Neural progenitor cell (in vitro differentiated cells): Measurements from ENCODE around the gene TAB2. TPM values are rescaled to one million over a fixed set of nuclear protein-coding genes. Genes with fewer than 3 reads are reported as not detected.

Source experiments
- DNase-seq: peaks from one replicate; pipeline ENCODE4 v3.0.0-alpha.2; 2016; ENCODE audit warnings: low spot score
- H2AFZ ChIP-seq: fragments of 200-600 bp; sonication (generic); replicated peaks from 2 replicates; pipeline ENCODE4 v1.6.1; 2016; ENCODE audit warnings: antibody characterized with exemption
- H3F3A ChIP-seq: fragments of 200-600 bp; sonication (generic); 2 replicates; pipeline ENCODE4 v1.6.1; 2016; ENCODE audit warnings: antibody characterized with exemption, low read depth
- H3K27ac ChIP-seq: fragments of 200-600 bp; sonication (generic); 2 replicates; pipeline ENCODE4 v1.5.1; 2016; ENCODE audit warnings: mild to moderate bottlenecking
- H3K27me3 ChIP-seq: fragments of 200-600 bp; sonication (generic); 2 replicates; pipeline ENCODE4 v1.6.1; 2016; ENCODE audit warnings: mild to moderate bottlenecking, moderate library complexity
- H3K36me3 ChIP-seq: fragments of 200-600 bp; sonication (generic); 2 replicates; pipeline ENCODE4 v1.5.1; 2016
- H3K4me1 ChIP-seq: fragments of 200-600 bp; sonication (generic); 2 replicates; pipeline ENCODE4 v1.6.1; 2016; ENCODE audit warnings: mixed run types
- H3K4me2 ChIP-seq: fragments of 200-600 bp; sonication (generic); 2 replicates; pipeline ENCODE4 v1.6.1; 2016
- H3K4me3 ChIP-seq: fragments of 200-600 bp; sonication (generic); 2 replicates; pipeline ENCODE4 v1.5.1; 2016
- H3K79me2 ChIP-seq: fragments of 200-600 bp; sonication (generic); 2 replicates; pipeline ENCODE4 v1.6.1; 2016; ENCODE audit warnings: low read depth
- H3K9ac ChIP-seq: fragments of 200-600 bp; sonication (generic); 2 replicates; pipeline ENCODE4 v1.6.1; 2016
- H3K9me3 ChIP-seq: fragments of 200-600 bp; sonication (generic); 2 replicates; pipeline ENCODE4 v1.5.1; 2016; ENCODE audit warnings: low read depth
- H4K20me1 ChIP-seq: fragments of 200-600 bp; sonication (generic); 2 replicates; pipeline ENCODE4 v1.6.1; 2016; ENCODE audit warnings: low read depth
- H3K27ac Mint-ChIP-seq: 3 replicates; pipeline ENCODE4 v1.8.0; 2021; ENCODE audit warnings: mixed read lengths
- H3K27me3 Mint-ChIP-seq: 2 replicates; pipeline ENCODE4 v1.8.0; 2022; ENCODE audit warnings: low read depth, mild to moderate bottlenecking, inconsistent platforms, moderate library complexity, mixed read lengths; ENCODE audit not compliant: insufficient read depth
- H3K36me3 Mint-ChIP-seq: 3 replicates; pipeline ENCODE4 v1.8.0; 2021; ENCODE audit warnings: mixed read lengths
- H3K4me1 Mint-ChIP-seq: 3 replicates; pipeline ENCODE4 v1.8.0; 2021; ENCODE audit warnings: mixed read lengths
- H3K4me3 Mint-ChIP-seq: 3 replicates; pipeline ENCODE4 v1.8.0; 2021; ENCODE audit warnings: mild to moderate bottlenecking, moderate library complexity, mixed read lengths
- H3K9me3 Mint-ChIP-seq: 3 replicates; pipeline ENCODE4 v1.8.0; 2020; ENCODE audit warnings: mixed read lengths
- CTCF ChIP-seq: fragments of 200-600 bp; sonication (generic); IDR thresholded peaks from 2 replicates; pipeline ENCODE4 v1.5.1; 2017; ENCODE audit warnings: antibody characterized with exemption, mild to moderate bottlenecking
- EZH2 ChIP-seq: fragments of 200-600 bp; sonication (generic); IDR thresholded peaks from 2 replicates; pipeline ENCODE4 v1.6.1; 2017; ENCODE audit warnings: antibody characterized with exemption, mild to moderate bottlenecking, moderate library complexity
- EZH2phosphoT487 ChIP-seq: fragments of 200-600 bp; sonication (generic); IDR thresholded peaks from 2 replicates; pipeline ENCODE4 v1.6.1; 2017; ENCODE audit warnings: antibody characterized with exemption
- total RNA-seq: library from RNA; depleted of rRNA; stranded (reverse); fragments of >200 nt; gene quantifications from 2 replicates; pipeline ENCODE4 v1.2.3, GENCODE V29; 2015; ENCODE audit warnings: low replicate concordance

The TAB2 gene
- total RNA-seq, 1 donor from 2014 or later, result 70.9 TPM

GRCh38 chr6:149409617-149410016 lies 92.1 kb downstream of the TAB2 start:
- no peaks in the 10 kb centered on the region for H3K4me1 ChIP-seq
- H3K4me1 Mint-ChIP-seq, result no peaks in the 10 kb centered on the region
- H3K79me2 ChIP-seq, result no peaks in the 10 kb centered on the region
- H3K27me3 ChIP-seq, result no peaks in the 10 kb centered on the region
- no peak for DNase-seq
- H3K36me3 Mint-ChIP-seq, result peaks cover 27% of the 10 kb centered on the region
- no peaks in the 10 kb centered on the region for H3K27me3 Mint-ChIP-seq
- no peak overlapping the region for H2AFZ ChIP-seq
- H3K9me3 Mint-ChIP-seq, result peaks cover 1% of the 10 kb centered on the region
- no peak overlapping the region for H3K4me3 Mint-ChIP-seq
- H3K9me3 ChIP-seq, result no peaks in the 10 kb centered on the region
- TF ChIP-seq EZH2phosphoT487, result no peak
- no peak for TF ChIP-seq CTCF
- TF ChIP-seq EZH2, result no peak
- no peaks in the 10 kb centered on the region for H3F3A ChIP-seq
- no peak overlapping the region for H3K27ac ChIP-seq
- H3K9ac ChIP-seq, result no peak overlapping the region
- H3K27ac Mint-ChIP-seq, result no peak overlapping the region
- no peak overlapping the region for H3K4me3 ChIP-seq
- no peaks in the 10 kb centered on the region for H4K20me1 ChIP-seq
- peaks cover 20% of the 10 kb centered on the region for H3K36me3 ChIP-seq
- no peak overlapping the region for H3K4me2 ChIP-seq

- Mint-ChIP-seq H3K4me1 (no peaks in the 10 kb centered on the region), H3K27ac (no peak overlapping the region), H3K27me3 (no peaks in the 10 kb centered on the region), H3K36me3 (peaks cover 25% of the 10 kb centered on the region), H3K9me3 (peaks cover 4% of the 10 kb centered on the region), H3K4me3 (no peak overlapping the region)
- peaks cover 13% of the 10 kb centered on the region for H3K36me3 ChIP-seq
- H3K4me3 ChIP-seq, result no peak overlapping the region
- no peak for TF ChIP-seq EZH2
- TF ChIP-seq CTCF, result no peak
- no peak for TF ChIP-seq EZH2phosphoT487
- H3K9ac ChIP-seq, result no peak overlapping the region
- no peaks in the 10 kb centered on the region for H4K20me1 ChIP-seq
- no peak overlapping the region for H3K4me2 ChIP-seq
- no peak for DNase-seq
- no peaks in the 10 kb centered on the region for H3K4me1 ChIP-seq
- H2AFZ ChIP-seq, result no peak overlapping the region
- H3F3A ChIP-seq, result no peaks in the 10 kb centered on the region
- no peaks in the 10 kb centered on the region for H3K79me2 ChIP-seq
- H3K9me3 ChIP-seq, result no peaks in the 10 kb centered on the region
- no peak overlapping the region for H3K27ac ChIP-seq
- no peaks in the 10 kb centered on the region for H3K27me3 ChIP-seq
Measured at GRCh38 chr6:149410557-149410956, 93.0 kb downstream of the TAB2 start.

GRCh38 chr6:149414009-149414408 lies 96.5 kb downstream of the TAB2 start:
- H3K4me3 Mint-ChIP-seq, result no peak overlapping the region

More at GRCh38 chr6:149414009-149414408, 96.5 kb downstream of the TAB2 start:
- Mint-ChIP-seq H3K27ac (no peak overlapping the region), H3K4me1 (no peaks in the 10 kb centered on the region), H3K27me3 (no peaks in the 10 kb centered on the region), H3K36me3 (peaks cover 26% of the 10 kb centered on the region), H3K9me3 (peaks cover 13% of the 10 kb centered on the region)
- TF ChIP-seq CTCF, result no peak
- no peak for TF ChIP-seq EZH2phosphoT487
- TF ChIP-seq EZH2, result no peak
- no peaks in the 10 kb centered on the region for H3K4me1 ChIP-seq
- no peak overlapping the region for H3K9ac ChIP-seq
- H2AFZ ChIP-seq, result no peak overlapping the region
- no peak overlapping the region for H3K27ac ChIP-seq
- H3K27me3 ChIP-seq, result no peaks in the 10 kb centered on the region
- DNase-seq, result no peak
- no peaks in the 10 kb centered on the region for H3K9me3 ChIP-seq
- H3K79me2 ChIP-seq, result no peaks in the 10 kb centered on the region
- H4K20me1 ChIP-seq, result no peaks in the 10 kb centered on the region
- no peaks in the 10 kb centered on the region for H3F3A ChIP-seq
- no peak overlapping the region for H3K4me2 ChIP-seq
- no peak overlapping the region for H3K4me3 ChIP-seq
- no peaks in the 10 kb centered on the region for H3K36me3 ChIP-seq
